HepG2 (cell line): ENCODE data around the gene GP1BA. TPM values are rescaled to one million over a fixed set of nuclear protein-coding genes. Genes with fewer than 3 reads are reported as not detected.

Experiments used
- AGO1 ChIP-seq: fragments of 200-400 bp; formaldehyde crosslinking; IDR thresholded peaks from 2 replicates; pipeline ENCODE4 v1.6.1; 2017; ENCODE audit warnings: mild to moderate bottlenecking, low read depth, low read length, moderate library complexity; ENCODE audit not compliant: poor library complexity, severe bottlenecking
- AGO2 ChIP-seq: fragments of 200-400 bp; formaldehyde crosslinking; optimal IDR thresholded peaks from 2 replicates; pipeline ENCODE3; 2017; ENCODE audit warnings: mild to moderate bottlenecking, low read depth, low read length, moderate library complexity
- ASH2L ChIP-seq: fragments of 300-600, 200-600 bp; sonication (generic); IDR thresholded peaks from 2 replicates; pipeline ENCODE4 v1.7.0; 2017; ENCODE audit warnings: low read depth, mild to moderate bottlenecking, moderate library complexity, mixed read lengths, low read length; ENCODE audit not compliant: insufficient read length
- DMAP1 ChIP-seq: IDR thresholded peaks from 2 replicates; pipeline ENCODE4 v1.6.1; 2016
- FOXO1 ChIP-seq: sonication (generic); formaldehyde crosslinking; IDR thresholded peaks from 2 replicates; pipeline ENCODE4 v1.4.0; 2020; ENCODE audit warnings: missing genetic modification reagents
- JUND ChIP-seq: sonication (generic); formaldehyde crosslinking; IDR thresholded peaks from 2 replicates; pipeline ENCODE4 v1.8.0; 2022; ENCODE audit warnings: mild to moderate bottlenecking, missing genetic modification reagents
- MEIS1 ChIP-seq: sonication (generic); formaldehyde crosslinking; IDR thresholded peaks from 2 replicates; pipeline ENCODE4 v1.9.0; 2021; ENCODE audit warnings: mild to moderate bottlenecking, missing genetic modification reagents, moderate library complexity, borderline replicate concordance
- POLR2A ChIP-seq, 2 experiments: IDR thresholded peaks; 2 replicates each; pipeline ENCODE4 v1.6.1; 2011; ENCODE audit warnings: low read depth in 2 of 2, low read length in 2 of 2, mild to moderate bottlenecking in 1 of 2, moderate library complexity in 1 of 2; ENCODE audit not compliant: insufficient read depth in 1 of 2
- POLR2G ChIP-seq: fragments of 200-400 bp; formaldehyde crosslinking; IDR thresholded peaks from 2 replicates; pipeline ENCODE4 v1.6.1; 2018; ENCODE audit warnings: mild to moderate bottlenecking, low read depth, low read length, moderate library complexity
- RBFOX2 ChIP-seq: fragments of 200-400 bp; formaldehyde crosslinking; IDR thresholded peaks from 2 replicates; pipeline ENCODE4 v1.6.1; 2017; ENCODE audit warnings: low read depth, mild to moderate bottlenecking, low read length
- SRF ChIP-seq: IDR thresholded peaks from 2 replicates; pipeline ENCODE4 v1.6.1; 2011; ENCODE audit warnings: mild to moderate bottlenecking, low read depth, low read length, moderate library complexity
- SRSF4 ChIP-seq: fragments of 200-400 bp; formaldehyde crosslinking; IDR thresholded peaks from one replicate; pipeline ENCODE4 v1.6.1; 2018; ENCODE audit warnings: mild to moderate bottlenecking, low read depth, low read length, moderate library complexity; ENCODE audit not compliant: poor library complexity, severe bottlenecking
- SRSF9 ChIP-seq: fragments of 200-400 bp; formaldehyde crosslinking; IDR thresholded peaks from 2 replicates; pipeline ENCODE4 v1.6.1; 2018; ENCODE audit warnings: borderline replicate concordance, mild to moderate bottlenecking, low read depth, low read length; ENCODE audit not compliant: insufficient read depth, poor library complexity, severe bottlenecking
- ZBTB43 ChIP-seq: sonication (generic); formaldehyde crosslinking; conservative IDR thresholded peaks from 2 replicates; pipeline ENCODE4 v1.4.0; 2020; ENCODE audit warnings: missing genetic modification reagents
- ZFP41 ChIP-seq: sonication (generic); formaldehyde crosslinking; IDR thresholded peaks from 2 replicates; pipeline ENCODE4 v1.4.0; 2020; ENCODE audit warnings: mild to moderate bottlenecking, missing genetic modification reagents, borderline replicate concordance
- ZNF12 ChIP-seq: sonication (generic); formaldehyde crosslinking; IDR thresholded peaks from 2 replicates; pipeline ENCODE4 v1.5.0; 2020; ENCODE audit warnings: missing genetic modification reagents
- ZNF274 ChIP-seq: sonication (generic); formaldehyde crosslinking; IDR thresholded peaks from 2 replicates; pipeline ENCODE4 v1.5.1; 2020; ENCODE audit warnings: mild to moderate bottlenecking, missing genetic modification reagents
- ZNF326 ChIP-seq: sonication (generic); formaldehyde crosslinking; IDR thresholded peaks from 2 replicates; pipeline ENCODE4 v1.4.0; 2020; ENCODE audit warnings: missing genetic modification reagents, borderline replicate concordance
- ZNF790 ChIP-seq: sonication (generic); formaldehyde crosslinking; IDR thresholded peaks from 2 replicates; pipeline ENCODE4 v1.8.0; 2022; ENCODE audit warnings: missing genetic modification reagents, mild to moderate bottlenecking, borderline replicate concordance
- polyA plus RNA-seq, 8 experiments: library from polyadenylated mRNA; depleted of rRNA in 3 of 8; stranded (reverse) in 7 of 8; unstranded in 1 of 8; fragments of >200 nt; fragmentation: Illumina TruSeq in 4 of 8; extraction: Trizol in 4 of 8; gene quantifications; 2 replicates each; pipeline versions ENCODE4 v1.2.1 to v1.2.3, GENCODE V29; 2011 to 2016; ENCODE audit warnings: low read depth in 4 of 8, missing spikeins in 1 of 8, mixed read lengths in 1 of 8; ENCODE audit not compliant: insufficient read depth in 1 of 8
- total RNA-seq, 5 experiments: library from RNA; depleted of rRNA; stranded (reverse); fragments of >200 nt; fragmentation: Illumina TruSeq; extraction: Trizol; gene quantifications; 2 replicates each; pipeline ENCODE4 v1.2.3, GENCODE V29; 2016; ENCODE audit warnings: low read depth in 1 of 5
- TF ChIP-seq, protein P1 (sequence below): sonication (generic); formaldehyde crosslinking; IDR thresholded peaks from 2 replicates; pipeline ENCODE4 v1.8.1; 2022; ENCODE audit warnings: low read depth, mild to moderate bottlenecking, missing genetic modification reagents

The GP1BA gene
- total and polyA plus RNA-seq, 2 of the 13 experiments (the other 11 are each of a cell fraction or from before 2014, with no cell fraction given) = not detected

DNA sequence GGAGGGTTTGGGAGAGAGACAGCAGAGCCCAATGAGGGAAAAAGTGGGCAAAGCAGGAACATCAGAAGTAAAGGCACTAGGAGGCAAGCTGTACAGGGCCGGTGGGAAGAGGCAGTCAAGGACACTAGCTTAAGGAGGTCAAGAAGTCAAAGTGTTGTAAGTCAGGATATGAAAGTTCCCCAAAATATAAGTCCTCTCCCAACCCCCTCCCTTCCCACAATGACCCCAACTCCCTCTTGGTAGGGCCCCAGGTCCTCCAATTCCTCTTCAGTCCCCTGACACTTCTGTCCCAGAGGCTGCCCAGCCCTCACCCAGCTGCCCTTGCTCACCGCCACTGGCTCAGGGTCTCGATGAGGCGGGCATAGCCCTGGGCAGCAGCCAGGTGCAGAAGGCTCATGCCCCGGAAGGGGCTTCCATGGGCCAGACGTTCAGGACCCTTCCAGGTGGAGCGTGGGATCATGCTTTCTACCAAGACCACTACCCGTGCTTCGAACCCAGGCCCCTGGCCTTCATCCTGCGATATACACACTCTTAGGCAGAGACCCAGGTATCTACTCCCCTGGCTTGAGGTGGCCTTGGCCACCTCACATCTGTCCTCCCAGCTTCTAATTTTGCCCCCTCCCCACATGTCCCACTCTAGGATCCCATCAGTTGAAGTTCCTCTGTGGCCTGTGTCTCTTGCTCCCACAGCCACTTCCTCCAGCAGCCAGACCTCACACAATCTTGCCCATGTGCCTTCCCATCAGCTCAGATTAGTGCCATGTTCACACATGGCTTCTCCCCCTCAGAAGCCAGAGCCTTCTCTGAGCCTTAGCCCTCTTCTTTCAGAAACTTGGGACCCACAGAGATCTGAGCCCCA lies 41.4 kb downstream of the GP1BA start (continued):
- no peak for TF ChIP-seq ZNF790 (CRISPR knock-in tag)
- peak in 1 of 2 experiments; percentile 50; a peak in 3 of 4 replicates for TF ChIP-seq POLR2A (IDR thresholded peaks at IDR 0.05; ENCODE audit: insufficient read depth in 1 of 2, low read depth in 2 of 2, low read length in 2 of 2)
- no peak for TF ChIP-seq ASH2L
- TF ChIP-seq ZFP41 (CRISPR knock-in tag) = no peak
- TF ChIP-seq SRSF4 = no peak
- TF ChIP-seq ZNF274 = no peak
- TF ChIP-seq DMAP1 = no peak
- peak; percentile 35 for TF ChIP-seq POLR2G
- TF ChIP-seq AGO1 = peak; percentile 84
- 0 out of 2 replicates have a peak, but pooled peaks have one; percentile 36 for TF ChIP-seq RBFOX2
- no peak for TF ChIP-seq SRSF9
- no peak for TF ChIP-seq FOXO1
- no peak for TF ChIP-seq JUND (CRISPR knock-in tag)
- TF ChIP-seq SRF = no peak
- no peak for TF ChIP-seq ZNF12 (CRISPR knock-in tag)
- no peak for TF ChIP-seq ZNF326 (CRISPR knock-in tag)
- TF ChIP-seq MEIS1 (CRISPR knock-in tag) = no peak
- TF ChIP-seq ZBTB43 (CRISPR knock-in tag) = no peak
- TF ChIP-seq, protein P1, sequence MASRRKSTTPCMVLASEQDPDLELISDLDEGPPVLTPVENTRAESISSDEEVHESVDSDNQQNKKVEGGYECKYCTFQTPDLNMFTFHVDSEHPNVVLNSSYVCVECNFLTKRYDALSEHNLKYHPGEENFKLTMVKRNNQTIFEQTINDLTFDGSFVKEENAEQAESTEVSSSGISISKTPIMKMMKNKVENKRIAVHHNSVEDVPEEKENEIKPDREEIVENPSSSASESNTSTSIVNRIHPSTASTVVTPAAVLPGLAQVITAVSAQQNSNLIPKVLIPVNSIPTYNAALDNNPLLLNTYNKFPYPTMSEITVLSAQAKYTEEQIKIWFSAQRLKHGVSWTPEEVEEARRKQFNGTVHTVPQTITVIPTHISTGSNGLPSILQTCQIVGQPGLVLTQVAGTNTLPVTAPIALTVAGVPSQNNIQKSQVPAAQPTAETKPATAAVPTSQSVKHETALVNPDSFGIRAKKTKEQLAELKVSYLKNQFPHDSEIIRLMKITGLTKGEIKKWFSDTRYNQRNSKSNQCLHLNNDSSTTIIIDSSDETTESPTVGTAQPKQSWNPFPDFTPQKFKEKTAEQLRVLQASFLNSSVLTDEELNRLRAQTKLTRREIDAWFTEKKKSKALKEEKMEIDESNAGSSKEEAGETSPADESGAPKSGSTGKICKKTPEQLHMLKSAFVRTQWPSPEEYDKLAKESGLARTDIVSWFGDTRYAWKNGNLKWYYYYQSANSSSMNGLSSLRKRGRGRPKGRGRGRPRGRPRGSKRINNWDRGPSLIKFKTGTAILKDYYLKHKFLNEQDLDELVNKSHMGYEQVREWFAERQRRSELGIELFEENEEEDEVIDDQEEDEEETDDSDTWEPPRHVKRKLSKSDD (CRISPR knock-in tag) = no peak
- TF ChIP-seq AGO2 = peak; percentile 36
- TF ChIP-seq, all 625 proteins: peak for 5
